ENCODE data around the gene POGLUT2.

The POGLUT2 gene

DNA sequence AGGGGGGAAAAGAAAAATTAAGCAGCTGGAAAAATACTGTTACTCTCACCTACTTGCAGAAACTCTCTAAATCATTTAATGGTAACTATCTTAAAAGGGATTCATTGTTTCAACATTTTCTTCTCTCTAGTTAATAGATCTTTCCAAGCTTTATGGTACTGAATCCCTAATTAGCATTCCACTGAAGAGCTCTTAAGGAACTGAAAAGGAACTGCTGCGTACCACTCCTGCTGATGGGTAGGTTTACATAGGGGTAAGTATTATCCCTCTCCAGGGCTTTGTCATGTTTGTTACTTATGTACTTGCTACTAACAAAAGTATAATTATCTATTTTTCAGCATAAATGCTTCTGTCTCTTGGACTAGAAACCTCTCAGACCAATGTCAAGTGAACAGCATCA is 37.7 kb downstream of the POGLUT2 start:
- TF ChIP-seq POLR2A (IDR thresholded peaks at IDR 0.05; ENCODE audit: extremely low read depth, insufficient read length) (no peak), MYC (IDR thresholded peaks at IDR 0.05; ENCODE audit: low read depth, low read length) (no peak), MAX (IDR thresholded peaks at IDR 0.05; ENCODE audit: low read depth, low read length) (no peak), CTCF (IDR thresholded peaks at IDR 0.05; ENCODE audit: low read depth, low read length) (no peak)
- DNase-seq (ENCODE audit: low read depth): no peak
- H3K4me3 ChIP-seq (ENCODE audit: low read depth, low read length): no peak overlapping the region

DNA sequence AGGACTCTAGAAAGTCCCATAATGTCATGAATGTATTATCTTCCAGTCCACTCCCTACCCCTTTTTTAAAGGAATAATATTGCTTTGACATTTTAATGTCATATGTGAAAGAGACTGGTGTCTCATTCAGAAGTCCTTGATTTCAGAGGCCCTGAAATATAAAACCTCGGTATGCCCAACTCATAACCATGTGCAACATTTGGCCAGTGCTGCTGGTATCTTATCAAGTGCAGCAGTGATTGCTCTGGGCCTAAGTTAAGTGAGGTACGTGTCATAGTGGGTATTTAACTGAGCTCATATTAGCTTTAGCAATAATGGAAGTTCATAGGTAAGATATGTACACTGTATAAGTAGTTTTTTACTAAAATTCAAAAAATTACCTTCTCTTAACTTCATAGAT is 39.9 kb downstream of the POGLUT2 start:
- no peak for TF ChIP-seq POLR2A (IDR thresholded peaks at IDR 0.05; ENCODE audit: extremely low read depth, insufficient read length)
- DNase-seq (ENCODE audit: low read depth): no peak
- no peak overlapping the region for H3K4me3 ChIP-seq (ENCODE audit: low read depth, low read length)

- H3K4me3 ChIP-seq (ENCODE audit: low read depth, low read length): no peak overlapping the region
- no peak for DNase-seq (ENCODE audit: low read depth)
- TF ChIP-seq CTCF (IDR thresholded peaks at IDR 0.05; ENCODE audit: low read depth, low read length) (no peak), POLR2A (IDR thresholded peaks at IDR 0.05; ENCODE audit: extremely low read depth, insufficient read length) (no peak), MAX (IDR thresholded peaks at IDR 0.05; ENCODE audit: low read depth, low read length) (no peak), MYC (IDR thresholded peaks at IDR 0.05; ENCODE audit: low read depth, low read length) (no peak)
Observed at GRCh38 chr13:102757006-102757405, 41.8 kb downstream of the POGLUT2 start.

GRCh38 chr13:102751886-102752285 is 46.9 kb downstream of the POGLUT2 start:
- no peak overlapping the region for H3K4me3 ChIP-seq (ENCODE audit: low read depth, low read length)
- no peak for TF ChIP-seq MYC (IDR thresholded peaks at IDR 0.05; ENCODE audit: low read depth, low read length)
- DNase-seq (ENCODE audit: low read depth): no peak

GRCh38 chr13:102742506-102742905 is 56.3 kb downstream of the POGLUT2 start:
- no peak for DNase-seq (ENCODE audit: low read depth)
- H3K4me3 ChIP-seq (ENCODE audit: low read depth, low read length): no peak overlapping the region
- TF ChIP-seq MAX (IDR thresholded peaks at IDR 0.05; ENCODE audit: low read depth, low read length): no peak

GRCh38 chr13:102742101-102742500 is 56.7 kb downstream of the POGLUT2 start:
- DNase-seq (ENCODE audit: low read depth): no peak
- TF ChIP-seq POLR2A (IDR thresholded peaks at IDR 0.05; ENCODE audit: extremely low read depth, insufficient read length) (no peak), MYC (IDR thresholded peaks at IDR 0.05; ENCODE audit: low read depth, low read length) (no peak), MAX (IDR thresholded peaks at IDR 0.05; ENCODE audit: low read depth, low read length) (no peak), CTCF (IDR thresholded peaks at IDR 0.05; ENCODE audit: low read depth, low read length) (no peak)
- H3K4me3 ChIP-seq (ENCODE audit: low read depth, low read length): no peak overlapping the region
